ENCODE measurements around the gene CHCHD3.

Gene CHCHD3

GRCh38 chr7:133030346-133030745 lies 51.5 kb downstream of the CHCHD3 start:
- Histone ChIP-seq H3K4me3 (no peak overlapping the region), H3K9me3 (ENCODE audit: low read depth, low read length) (no peaks in the 10 kb centered on the region), H3K27ac (no peak overlapping the region), H3K9ac (ENCODE audit: insufficient read length) (no peak overlapping the region), H3K36me3 (ENCODE audit: insufficient read depth, low read length) (no peaks in the 10 kb centered on the region; the same call in 1 of the 2 replicates)
- TF ChIP-seq FOXP2 (optimal IDR thresholded peaks at IDR 0.05; ENCODE audit: control extremely low read depth, extremely low read length, insufficient read depth) (no peak), POLR2AphosphoS5 (IDR thresholded peaks at IDR 0.05; ENCODE audit: borderline replicate concordance, low read depth, low read length) (no peak), EZH2 (IDR thresholded peaks at IDR 0.05) (no peak)
- DNase-seq (ENCODE audit: low read depth, low spot score), result no peak

GRCh38 chr7:133029463-133029862 lies 52.4 kb downstream of the CHCHD3 start:
- DNase-seq (ENCODE audit: low read depth, low spot score), result no peak
- no peak overlapping the region for H3K9ac ChIP-seq (ENCODE audit: insufficient read length)
- H3K27ac ChIP-seq, result no peak overlapping the region
- H3K4me3 ChIP-seq, result no peak overlapping the region
- H3K9me3 ChIP-seq (ENCODE audit: low read depth, low read length), result no peaks in the 10 kb centered on the region
- no peak for TF ChIP-seq EZH2 (IDR thresholded peaks at IDR 0.05)
- TF ChIP-seq POLR2AphosphoS5 (IDR thresholded peaks at IDR 0.05; ENCODE audit: borderline replicate concordance, low read depth, low read length), result no peak
- TF ChIP-seq FOXP2 (optimal IDR thresholded peaks at IDR 0.05; ENCODE audit: control extremely low read depth, extremely low read length, insufficient read depth), result no peak
- no peaks in the 10 kb centered on the region for H3K36me3 ChIP-seq (ENCODE audit: insufficient read depth, low read length)

DNA sequence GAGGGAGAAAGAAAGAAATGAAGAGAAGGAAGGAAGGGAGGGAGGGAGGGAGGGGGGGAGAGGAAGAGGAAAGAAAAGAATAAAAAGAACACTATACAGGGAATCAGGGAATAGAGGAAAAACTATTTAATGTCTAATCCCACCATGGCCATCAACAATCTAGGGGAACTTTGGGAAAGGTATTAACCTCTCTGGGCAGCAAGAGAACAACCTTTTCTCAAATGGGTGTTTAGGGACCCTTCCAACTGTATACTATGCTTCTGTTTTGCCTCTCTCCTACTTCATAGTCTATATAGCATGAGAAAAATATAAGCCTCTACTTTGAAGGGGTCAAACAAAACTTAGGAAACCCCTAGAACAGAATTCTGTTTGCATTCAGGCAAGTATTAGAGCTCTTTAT lies 54.5 kb downstream of the CHCHD3 start:
- H3K9me3 ChIP-seq (ENCODE audit: low read depth, low read length), result no peaks in the 10 kb centered on the region
- no peak overlapping the region for H3K9ac ChIP-seq (ENCODE audit: insufficient read length)
- H3K36me3 ChIP-seq (ENCODE audit: insufficient read depth, low read length), result no peaks in the 10 kb centered on the region
- no peak for DNase-seq (ENCODE audit: low read depth, low spot score)
- H3K4me3 ChIP-seq, result no peak overlapping the region
- no peak for TF ChIP-seq EZH2 (IDR thresholded peaks at IDR 0.05)
- TF ChIP-seq FOXP2 (optimal IDR thresholded peaks at IDR 0.05; ENCODE audit: control extremely low read depth, extremely low read length, insufficient read depth), result no peak
- no peak for TF ChIP-seq POLR2AphosphoS5 (IDR thresholded peaks at IDR 0.05; ENCODE audit: borderline replicate concordance, low read depth, low read length)
- H3K27ac ChIP-seq, result no peak overlapping the region

DNA sequence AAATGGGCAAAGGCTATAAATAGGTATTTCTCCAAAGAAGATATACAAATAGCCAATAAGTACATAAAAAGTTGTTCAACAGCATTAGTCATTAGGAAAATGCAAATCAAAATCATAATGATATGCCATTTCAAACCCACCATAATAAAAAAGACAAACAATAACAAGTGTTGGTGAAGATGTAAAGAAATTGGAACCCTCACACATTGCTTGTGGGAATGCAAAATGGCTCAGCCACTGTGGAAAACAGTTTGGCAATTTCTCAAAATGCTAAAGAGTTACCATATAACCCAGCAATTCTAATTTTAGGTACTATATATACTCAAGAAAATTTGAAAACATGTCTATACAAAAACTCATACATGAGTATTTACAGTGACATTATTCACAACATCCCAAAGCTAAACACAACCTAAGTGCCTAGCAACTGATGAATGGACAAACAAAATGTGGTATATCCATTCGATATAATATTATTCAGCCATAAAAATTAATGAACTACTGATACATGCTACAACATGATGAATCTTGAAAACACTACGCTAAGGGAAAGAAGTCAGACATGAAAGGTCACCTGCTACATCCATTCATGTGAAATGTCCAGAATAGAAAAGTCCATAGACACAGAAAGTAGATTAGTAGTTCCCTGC lies 55.6 kb downstream of the CHCHD3 start:
- H3K4me3 ChIP-seq, result no peak overlapping the region
- H3K9me3 ChIP-seq (ENCODE audit: low read depth, low read length), result no peaks in the 10 kb centered on the region
- TF ChIP-seq FOXP2 (optimal IDR thresholded peaks at IDR 0.05; ENCODE audit: control extremely low read depth, extremely low read length, insufficient read depth), result no peak
- TF ChIP-seq POLR2AphosphoS5 (IDR thresholded peaks at IDR 0.05; ENCODE audit: borderline replicate concordance, low read depth, low read length), result no peak
- TF ChIP-seq EZH2 (IDR thresholded peaks at IDR 0.05), result no peak
- H3K27ac ChIP-seq, result no peak overlapping the region
- DNase-seq (ENCODE audit: low read depth, low spot score), result no peak
- H3K36me3 ChIP-seq (ENCODE audit: insufficient read depth, low read length), result no peaks in the 10 kb centered on the region
- H3K9ac ChIP-seq (ENCODE audit: insufficient read length), result no peak overlapping the region

DNA sequence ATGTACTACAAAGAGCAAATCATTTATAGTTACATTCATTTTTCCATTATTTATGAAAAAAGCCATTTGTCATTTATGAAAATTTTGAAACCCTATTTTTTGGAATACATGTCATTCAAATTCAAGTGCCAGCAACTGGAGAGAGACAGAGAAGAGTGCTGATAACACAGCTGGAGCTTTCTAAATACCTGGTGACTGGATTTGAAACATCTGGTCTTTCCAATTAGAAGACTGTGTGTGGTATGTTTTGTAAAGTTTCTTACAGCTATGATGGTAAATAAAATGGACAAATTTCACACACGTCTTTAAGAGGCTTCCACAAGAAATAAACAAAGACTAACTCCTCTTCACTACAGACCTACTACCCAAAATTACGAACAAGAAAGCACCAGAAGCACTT lies 56.8 kb downstream of the CHCHD3 start:
- no peak for DNase-seq (ENCODE audit: low read depth, low spot score)
- no peak overlapping the region for H3K27ac ChIP-seq
- H3K9me3 ChIP-seq (ENCODE audit: low read depth, low read length), result no peaks in the 10 kb centered on the region
- no peak for TF ChIP-seq POLR2AphosphoS5 (IDR thresholded peaks at IDR 0.05; ENCODE audit: borderline replicate concordance, low read depth, low read length)
- TF ChIP-seq FOXP2 (optimal IDR thresholded peaks at IDR 0.05; ENCODE audit: control extremely low read depth, extremely low read length, insufficient read depth), result no peak
- TF ChIP-seq EZH2 (IDR thresholded peaks at IDR 0.05), result no peak
- no peak overlapping the region for H3K9ac ChIP-seq (ENCODE audit: insufficient read length)
- H3K36me3 ChIP-seq (ENCODE audit: insufficient read depth, low read length), result 0 out of 2 replicates have a peak, but pooled peaks cover 5% of the 10 kb centered on the region
- no peak overlapping the region for H3K4me3 ChIP-seq

DNA sequence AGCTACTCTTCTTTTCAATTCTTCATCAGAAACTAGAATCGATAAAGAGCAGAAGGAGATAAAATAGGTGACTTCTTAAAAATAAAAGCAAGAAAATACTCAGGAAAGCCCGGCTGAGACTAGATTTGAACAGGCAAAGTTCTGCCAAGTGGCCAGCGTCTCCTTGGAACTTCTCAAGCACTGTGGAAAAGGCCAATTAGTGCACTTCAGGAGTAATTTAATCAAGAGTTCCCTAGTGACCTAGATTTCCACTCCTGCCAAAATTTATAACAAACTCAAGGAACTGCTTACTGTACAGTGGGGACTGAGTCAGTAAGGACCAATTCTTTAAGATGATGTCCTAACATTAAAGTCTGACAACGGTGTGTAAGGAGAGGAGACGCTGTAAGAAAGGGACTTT lies 57.3 kb downstream of the CHCHD3 start:
- no peak for DNase-seq (ENCODE audit: low read depth, low spot score)
- H3K36me3 ChIP-seq (ENCODE audit: insufficient read depth, low read length), result 0 out of 2 replicates have a peak, but pooled peaks cover 6% of the 10 kb centered on the region
- TF ChIP-seq FOXP2 (optimal IDR thresholded peaks at IDR 0.05; ENCODE audit: control extremely low read depth, extremely low read length, insufficient read depth) (no peak), POLR2AphosphoS5 (IDR thresholded peaks at IDR 0.05; ENCODE audit: borderline replicate concordance, low read depth, low read length) (no peak), EZH2 (IDR thresholded peaks at IDR 0.05) (no peak)
- no peak overlapping the region for H3K27ac ChIP-seq
- H3K4me3 ChIP-seq, result no peak overlapping the region
- no peaks in the 10 kb centered on the region for H3K9me3 ChIP-seq (ENCODE audit: low read depth, low read length)
- H3K9ac ChIP-seq (ENCODE audit: insufficient read length), result no peak overlapping the region

DNA sequence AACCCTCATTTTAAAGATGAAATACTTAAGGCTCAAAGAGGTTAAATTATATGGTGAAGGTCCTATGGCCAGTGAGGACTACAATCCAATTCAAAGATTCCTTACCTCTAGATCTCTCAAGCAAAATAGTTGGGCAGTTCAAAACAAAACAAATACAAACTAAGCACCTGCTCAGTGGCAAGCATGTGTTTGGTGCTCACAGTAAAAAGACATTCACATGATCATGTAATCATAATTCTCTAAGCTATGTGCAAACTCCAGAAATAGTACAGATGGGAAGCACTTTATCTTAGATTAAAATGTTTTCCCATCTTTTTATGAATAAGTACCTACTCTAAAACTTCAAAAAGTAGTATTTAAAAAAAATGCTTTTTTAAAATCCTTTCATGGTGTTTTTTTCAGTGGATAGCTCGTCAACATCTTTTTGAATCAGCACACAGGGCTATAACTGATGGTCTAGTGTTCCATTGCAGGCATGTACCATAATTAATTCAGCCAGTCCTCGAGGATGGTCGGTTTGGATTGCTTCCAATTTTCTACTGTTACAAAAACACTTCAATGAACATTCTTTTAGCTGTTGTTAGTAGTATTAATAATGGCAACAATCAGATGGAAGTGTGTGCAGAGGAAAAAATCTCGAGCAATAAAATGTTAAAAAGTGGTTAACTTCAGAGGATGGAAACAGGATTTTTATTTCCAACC lies 58.4 kb downstream of the CHCHD3 start:
- 0 out of 2 replicates have a peak, but pooled peaks cover 6% of the 10 kb centered on the region for H3K36me3 ChIP-seq (ENCODE audit: insufficient read depth, low read length)

DNA sequence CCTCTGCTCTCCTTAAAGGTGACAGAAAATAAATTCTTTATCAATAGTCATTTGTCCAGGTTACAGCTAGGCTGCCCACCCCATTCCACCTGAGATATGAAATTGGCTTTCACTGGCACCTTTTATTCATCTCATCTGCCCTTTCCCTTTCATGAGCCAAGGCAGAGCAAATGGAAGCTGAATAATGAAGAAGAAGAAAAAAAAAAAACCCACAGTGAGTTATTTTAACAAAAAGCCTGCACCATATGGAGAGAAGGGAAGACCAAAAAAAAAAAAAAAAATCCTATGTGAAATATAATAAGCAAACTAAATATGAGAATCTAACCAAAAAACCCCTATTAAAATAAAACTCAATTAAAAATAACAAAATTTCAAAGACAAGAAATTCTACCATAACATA lies 59.2 kb downstream of the CHCHD3 start:
- Histone ChIP-seq H3K36me3 (ENCODE audit: insufficient read depth, low read length) (0 out of 2 replicates have a peak, but pooled peaks cover 6% of the 10 kb centered on the region), H3K27ac (no peak overlapping the region), H3K9me3 (ENCODE audit: low read depth, low read length) (no peaks in the 10 kb centered on the region), H3K9ac (ENCODE audit: insufficient read length) (no peak overlapping the region), H3K4me3 (no peak overlapping the region)
- TF ChIP-seq POLR2AphosphoS5 (IDR thresholded peaks at IDR 0.05; ENCODE audit: borderline replicate concordance, low read depth, low read length) (no peak), FOXP2 (optimal IDR thresholded peaks at IDR 0.05; ENCODE audit: control extremely low read depth, extremely low read length, insufficient read depth) (no peak), EZH2 (IDR thresholded peaks at IDR 0.05) (no peak)
- DNase-seq (ENCODE audit: low read depth, low spot score), result no peak

More for the DNA sequence above, 58.4 kb downstream of the CHCHD3 start:
- no peak overlapping the region for H3K9ac ChIP-seq (ENCODE audit: insufficient read length)
- no peak overlapping the region for H3K4me3 ChIP-seq
- no peak overlapping the region for H3K27ac ChIP-seq
- H3K9me3 ChIP-seq (ENCODE audit: low read depth, low read length), result no peaks in the 10 kb centered on the region
- no peak for DNase-seq (ENCODE audit: low read depth, low spot score)
- TF ChIP-seq EZH2 (IDR thresholded peaks at IDR 0.05) (no peak), FOXP2 (optimal IDR thresholded peaks at IDR 0.05; ENCODE audit: control extremely low read depth, extremely low read length, insufficient read depth) (no peak), POLR2AphosphoS5 (IDR thresholded peaks at IDR 0.05; ENCODE audit: borderline replicate concordance, low read depth, low read length) (no peak)
